Activated CD8-positive, alpha-beta memory T cell treated with anti-CD3 and anti-CD28 coated beads for 36 hours (primary cell): ENCODE data around the gene TIFAB. TPM values are rescaled to one million over a fixed set of nuclear protein-coding genes. Genes with fewer than 3 reads are reported as not detected.

Experiments used
- CTCF ChIA-PET: fragments of 350-600 bp; sonication (Branson Sonifier 250); formaldehyde crosslinking; loops from one replicate; lab custom pipeline; 2021; ENCODE audit warnings: antibody characterized with exemption; lab: Charles Lee
- POLR2A ChIA-PET: fragments of 350-600 bp; sonication (Branson Sonifier 250); formaldehyde crosslinking; loops from one replicate; lab custom pipeline; 2021; ENCODE audit warnings: antibody characterized with exemption; lab: Charles Lee
- total RNA-seq, 2 experiments: library from RNA; stranded (reverse); gene quantifications; one replicate each; pipeline ENCODE4 v1.2.3, GENCODE V29; 2021

TIFAB gene
- total RNA-seq, 2 experiments from 2014 or later = not detected

DNA sequence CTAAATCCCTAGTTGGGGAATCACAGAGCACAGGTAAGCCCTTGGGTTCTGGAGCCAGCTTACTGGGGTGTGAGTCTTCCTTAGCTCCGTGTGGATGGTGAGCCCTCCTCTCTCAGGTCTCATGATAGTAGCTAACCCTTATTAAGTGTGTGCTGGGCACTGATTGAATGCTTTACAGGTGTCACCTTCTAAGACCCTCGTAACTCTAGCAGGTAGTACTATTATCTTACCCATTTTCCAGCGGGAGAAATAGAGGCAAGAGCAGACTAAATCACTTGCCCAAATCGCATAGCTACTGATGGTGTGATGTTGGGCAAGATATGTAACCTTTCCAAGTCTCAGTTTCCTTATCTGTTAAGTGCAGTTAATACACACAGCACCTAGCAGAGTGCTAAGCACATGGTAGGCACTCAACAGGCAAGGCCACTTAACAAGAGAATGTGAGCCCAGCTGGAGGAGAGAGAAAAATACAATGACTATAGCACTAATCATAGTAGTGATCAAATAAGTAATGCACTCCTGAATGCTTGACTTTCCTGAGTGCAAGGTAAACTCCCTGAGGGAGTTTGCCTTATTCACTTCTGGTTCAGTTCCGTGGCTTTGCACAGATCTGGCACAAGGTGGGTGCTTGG, 4.7 kb downstream of the TIFAB start, which contains the start of gene DCANP1:
Gene DCANP1 (minus strand): TSS at position 51 of the 632 bp plus-strand sequence. CDS start 240 bp downstream, outside the sequence.
- CTCF ChIA-PET = no interaction called here
- POLR2A ChIA-PET = no interaction called here

DNA sequence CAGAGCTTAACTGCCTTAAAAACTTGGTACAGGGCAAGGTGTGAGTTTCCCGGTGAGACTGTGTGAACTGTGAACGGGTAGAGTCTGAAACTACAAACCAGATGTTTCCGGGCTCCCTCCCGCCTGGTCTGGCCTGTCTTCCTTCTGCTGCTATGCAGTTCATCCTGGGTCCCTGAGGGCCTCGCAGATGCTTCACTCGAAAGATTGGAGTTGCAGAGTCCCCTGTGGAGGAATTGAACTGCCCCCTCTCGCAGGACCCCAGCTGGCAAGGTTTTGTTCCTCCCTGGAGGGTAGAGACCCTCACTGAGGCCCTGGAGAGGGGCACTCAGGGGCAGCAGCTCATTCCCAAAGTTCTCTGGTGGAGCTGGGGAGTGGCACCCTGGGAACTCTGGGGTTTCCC, 5.5 kb downstream of the TIFAB start:
- CTCF ChIA-PET = no interaction called here
- POLR2A ChIA-PET = no interaction called here

DNA sequence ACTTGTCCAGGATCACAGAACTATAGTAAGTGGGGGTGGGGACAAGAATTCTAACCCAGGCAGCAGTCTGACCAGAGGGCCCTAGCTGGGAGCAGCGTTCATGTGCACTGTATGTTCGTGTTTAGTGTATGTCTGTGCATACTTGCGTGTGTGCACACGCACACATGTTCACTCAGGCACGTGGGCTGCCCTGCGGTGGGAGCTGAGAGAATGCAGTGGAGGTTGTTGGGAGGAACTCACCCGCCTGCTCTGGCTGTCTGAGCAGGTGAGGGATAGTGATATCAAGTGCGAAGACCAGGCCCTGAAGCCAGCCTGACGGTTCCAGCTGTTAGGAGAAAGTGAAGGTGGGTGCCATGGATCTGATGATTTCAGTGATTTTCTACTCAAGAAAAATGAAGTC, 5.9 kb downstream of the TIFAB start:
- CTCF ChIA-PET = no interaction called here
- POLR2A ChIA-PET = no interaction called here

DNA sequence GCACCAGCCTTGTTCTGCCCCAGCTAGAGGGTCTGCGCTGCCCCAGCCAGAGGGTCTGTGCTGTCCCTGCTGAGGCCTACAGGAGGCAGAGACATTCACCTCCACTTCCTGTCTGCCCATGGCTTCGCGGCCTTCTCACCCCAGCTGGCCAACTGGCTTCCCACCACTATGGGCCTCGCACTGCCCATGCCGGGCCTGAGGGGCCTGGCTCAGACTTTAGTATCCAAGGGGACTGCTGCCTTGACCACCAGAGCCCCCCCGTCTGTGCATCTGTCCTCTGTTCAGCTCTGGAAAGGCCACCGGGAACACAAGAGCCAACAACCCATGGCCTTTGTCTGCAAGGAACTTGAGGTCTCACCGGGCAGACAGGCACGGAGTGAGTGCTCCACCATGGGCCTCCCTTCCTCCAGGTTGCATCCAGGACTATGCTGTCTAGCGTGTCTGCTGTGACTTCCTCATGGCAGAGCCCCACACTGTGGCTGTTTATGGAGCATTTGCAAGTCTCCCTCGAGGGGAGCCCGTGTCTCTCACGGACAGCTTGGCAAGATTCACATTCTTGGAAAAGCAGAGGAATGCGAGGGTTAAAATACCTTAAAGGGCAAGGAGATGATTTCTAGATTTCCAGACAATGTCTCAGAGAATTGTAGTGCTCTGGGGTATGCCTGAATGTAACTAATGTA, 6.7 kb downstream of the TIFAB start:
- ChIA-PET POLR2A (no interaction called here), CTCF (no interaction called here)

DNA sequence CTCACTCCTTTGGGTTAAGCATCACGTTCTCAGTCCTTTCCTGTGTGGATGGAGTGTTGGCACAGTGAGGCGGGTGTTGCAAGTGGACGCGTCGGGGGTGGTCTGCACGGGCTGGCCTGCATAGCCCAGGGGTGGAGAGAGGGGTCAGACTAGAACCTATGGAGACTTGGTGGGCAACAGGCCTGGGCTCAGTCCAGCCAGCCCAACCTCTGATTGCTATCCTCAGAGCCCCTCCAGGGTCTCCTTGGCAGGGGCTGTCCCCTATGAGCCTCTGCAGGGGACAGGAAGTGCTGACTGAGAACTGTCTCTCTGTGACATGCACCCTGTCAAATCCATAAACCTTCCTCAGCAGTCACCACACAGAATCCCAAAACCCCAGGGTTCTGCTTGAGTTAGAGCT, 7.3 kb downstream of the TIFAB start:
- ChIA-PET POLR2A (no interaction called here), CTCF (no interaction called here)

DNA sequence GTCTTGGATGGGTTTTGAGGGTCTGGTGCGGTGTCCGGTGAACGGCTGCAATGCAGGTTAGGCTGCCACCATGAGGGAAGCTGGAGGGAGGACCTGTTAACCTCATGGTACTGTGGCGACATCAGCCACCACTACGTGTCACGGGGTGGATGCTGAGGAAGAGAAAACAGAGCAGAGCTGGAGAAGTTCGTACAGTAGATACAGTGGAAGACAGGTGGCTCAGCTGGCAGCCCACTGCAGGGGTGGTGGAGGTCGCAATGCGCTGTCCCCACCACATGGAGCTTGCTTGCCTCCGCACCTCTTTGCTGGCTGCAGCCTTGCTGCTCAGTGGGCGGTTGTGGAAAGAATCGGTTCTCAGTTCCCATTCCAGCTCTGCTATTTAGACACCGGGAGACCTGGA, 7.8 kb downstream of the TIFAB start:
- CTCF ChIA-PET = no interaction called here
- POLR2A ChIA-PET = no interaction called here

DNA sequence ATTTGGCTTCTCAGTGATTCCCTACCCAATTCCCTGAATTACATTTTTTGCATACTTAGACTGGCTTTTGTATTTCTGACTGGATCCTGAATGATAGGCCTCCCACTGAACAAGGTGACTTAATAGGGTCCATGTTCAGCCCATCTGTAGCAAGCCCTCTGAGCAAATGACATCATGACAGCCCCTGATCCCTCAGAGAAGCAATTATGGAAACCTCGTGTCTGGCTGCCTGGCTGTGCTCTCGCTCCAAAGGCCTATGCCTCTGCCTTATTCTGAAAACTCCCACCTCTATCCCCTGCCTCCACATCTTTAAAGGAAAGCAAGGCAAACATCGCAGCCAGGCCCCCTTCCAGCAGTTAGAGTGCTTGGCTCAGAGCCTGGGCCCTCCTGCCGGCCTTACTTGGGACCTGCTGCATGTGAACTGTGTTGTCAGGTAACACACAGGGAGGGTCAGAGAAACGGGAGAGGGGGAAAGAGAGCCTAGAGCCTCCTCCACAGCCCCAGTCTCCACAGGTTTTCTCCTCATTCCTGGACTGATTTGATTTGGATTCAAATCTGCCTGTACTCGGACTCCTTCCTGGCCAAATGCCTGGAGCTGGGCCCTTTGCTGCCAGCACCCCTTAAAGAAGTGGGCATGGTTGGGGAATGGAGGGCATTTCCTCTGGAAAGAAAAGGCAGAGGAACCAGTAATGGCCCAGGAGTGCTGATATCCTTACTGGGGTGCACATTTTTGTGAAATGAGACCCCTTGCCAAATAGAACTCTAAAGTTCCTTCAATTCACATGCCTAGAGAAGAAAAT, 8.8 kb downstream of the TIFAB start:
- ChIA-PET CTCF (no interaction called here), POLR2A (no interaction called here)

DNA sequence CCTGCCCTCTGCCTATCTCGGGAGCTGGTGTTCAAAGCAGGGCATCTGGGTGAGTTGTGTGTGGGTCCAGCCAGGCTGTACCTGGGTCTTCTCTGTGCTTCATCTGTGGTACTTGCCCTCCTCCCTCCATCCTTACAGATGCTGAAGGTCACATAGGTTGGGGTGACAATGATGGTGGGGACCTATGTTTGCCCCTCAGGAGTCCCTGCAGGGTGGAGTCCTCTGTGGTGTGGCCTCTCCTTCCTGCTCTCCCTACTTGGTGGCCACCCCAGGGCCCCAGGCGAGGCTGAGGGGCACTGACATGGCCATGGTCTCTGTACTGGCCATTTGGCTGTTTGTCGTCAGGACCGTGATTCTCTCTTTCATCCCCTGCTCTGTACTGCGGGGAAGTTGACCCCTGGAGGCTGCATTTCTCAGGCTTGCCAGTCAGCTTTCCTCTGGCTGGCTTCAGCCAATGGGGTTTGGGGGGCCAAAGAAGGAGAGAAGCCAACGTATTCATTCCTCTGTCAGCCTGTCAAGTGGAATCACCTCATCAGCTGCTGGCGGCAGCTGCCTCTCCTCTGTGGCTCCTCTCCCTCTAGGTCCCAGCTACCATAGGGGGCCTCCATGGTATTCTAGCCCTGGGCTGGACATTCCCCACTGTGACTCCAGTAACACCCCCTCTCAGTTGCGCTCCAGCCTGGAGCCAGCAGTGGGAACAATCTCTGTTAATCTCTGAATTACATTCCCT, 9.6 kb downstream of the TIFAB start:
- POLR2A ChIA-PET = no interaction called here
- CTCF ChIA-PET = no interaction called here

DNA sequence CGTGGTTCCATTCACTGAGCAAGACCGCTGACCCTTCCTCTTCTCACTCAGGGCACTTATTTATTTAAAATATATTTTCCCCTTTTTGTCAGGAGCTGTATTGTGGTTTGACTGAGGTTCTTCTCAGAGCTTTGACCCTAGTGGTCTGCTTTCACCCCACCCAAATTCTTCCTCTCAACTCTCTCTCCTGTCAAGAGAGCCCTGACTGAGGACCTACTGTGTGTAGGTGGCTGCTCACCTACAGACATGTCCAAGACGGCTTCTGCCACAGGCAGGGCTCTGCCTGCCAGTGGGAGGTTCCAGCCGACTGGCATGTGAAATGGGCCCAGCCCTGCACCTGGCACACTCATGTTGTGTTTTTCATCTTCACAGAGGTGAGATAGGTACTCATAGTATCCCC, 10.2 kb downstream of the TIFAB start:
- ChIA-PET POLR2A (no interaction called here), CTCF (no interaction called here)

DNA sequence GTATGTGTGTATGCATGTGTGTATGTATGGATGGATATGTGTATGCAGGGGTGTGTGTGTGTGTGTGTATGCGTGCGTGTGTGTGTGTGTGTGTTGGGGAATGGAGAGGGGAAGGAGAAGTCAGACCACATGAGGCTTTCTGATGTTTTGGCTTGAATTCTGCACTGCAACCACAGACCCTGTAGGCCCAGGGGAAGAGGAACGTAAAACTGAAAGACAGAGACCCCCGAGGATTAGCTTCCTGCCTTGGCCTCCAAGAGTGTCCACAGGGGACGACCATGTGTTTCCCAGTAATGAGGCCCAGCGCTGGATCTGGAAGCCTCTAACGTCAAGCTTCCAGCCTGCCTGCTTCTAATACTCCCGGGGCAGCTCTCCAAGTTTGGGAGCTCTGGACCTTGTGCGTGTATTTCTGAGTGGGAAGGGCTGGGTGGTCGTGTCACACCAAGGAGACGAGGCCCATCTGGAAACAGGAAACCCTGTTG, 10.8 kb downstream of the TIFAB start:
- ChIA-PET POLR2A (no interaction called here), CTCF (no interaction called here)

DNA sequence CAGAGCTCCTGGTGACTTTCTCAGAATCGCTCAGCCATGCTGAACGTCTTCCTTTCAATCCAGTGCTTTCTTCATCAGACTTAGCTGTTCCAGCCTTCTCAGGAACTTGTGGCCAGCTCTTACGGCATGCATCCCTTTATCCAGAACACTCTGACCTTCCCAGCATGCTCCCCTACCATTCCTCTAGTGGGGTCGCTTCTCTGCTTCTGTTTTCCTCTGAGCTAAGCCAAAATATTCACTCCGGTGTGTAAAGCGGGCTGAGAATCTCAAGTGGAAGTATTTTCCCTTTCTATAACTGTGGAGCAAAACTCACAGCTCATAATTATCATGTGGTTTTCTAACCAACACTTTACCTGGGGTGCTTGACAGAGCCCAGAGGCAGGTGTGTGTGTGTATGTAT, 11.2 kb downstream of the TIFAB start:
- POLR2A ChIA-PET = no interaction called here
- CTCF ChIA-PET = interaction anchor here (1.4 kb wide), 1 partner anchor 15 kb away, joined by 5 read pairs; no protein-coding TSS in a partner anchor

DNA sequence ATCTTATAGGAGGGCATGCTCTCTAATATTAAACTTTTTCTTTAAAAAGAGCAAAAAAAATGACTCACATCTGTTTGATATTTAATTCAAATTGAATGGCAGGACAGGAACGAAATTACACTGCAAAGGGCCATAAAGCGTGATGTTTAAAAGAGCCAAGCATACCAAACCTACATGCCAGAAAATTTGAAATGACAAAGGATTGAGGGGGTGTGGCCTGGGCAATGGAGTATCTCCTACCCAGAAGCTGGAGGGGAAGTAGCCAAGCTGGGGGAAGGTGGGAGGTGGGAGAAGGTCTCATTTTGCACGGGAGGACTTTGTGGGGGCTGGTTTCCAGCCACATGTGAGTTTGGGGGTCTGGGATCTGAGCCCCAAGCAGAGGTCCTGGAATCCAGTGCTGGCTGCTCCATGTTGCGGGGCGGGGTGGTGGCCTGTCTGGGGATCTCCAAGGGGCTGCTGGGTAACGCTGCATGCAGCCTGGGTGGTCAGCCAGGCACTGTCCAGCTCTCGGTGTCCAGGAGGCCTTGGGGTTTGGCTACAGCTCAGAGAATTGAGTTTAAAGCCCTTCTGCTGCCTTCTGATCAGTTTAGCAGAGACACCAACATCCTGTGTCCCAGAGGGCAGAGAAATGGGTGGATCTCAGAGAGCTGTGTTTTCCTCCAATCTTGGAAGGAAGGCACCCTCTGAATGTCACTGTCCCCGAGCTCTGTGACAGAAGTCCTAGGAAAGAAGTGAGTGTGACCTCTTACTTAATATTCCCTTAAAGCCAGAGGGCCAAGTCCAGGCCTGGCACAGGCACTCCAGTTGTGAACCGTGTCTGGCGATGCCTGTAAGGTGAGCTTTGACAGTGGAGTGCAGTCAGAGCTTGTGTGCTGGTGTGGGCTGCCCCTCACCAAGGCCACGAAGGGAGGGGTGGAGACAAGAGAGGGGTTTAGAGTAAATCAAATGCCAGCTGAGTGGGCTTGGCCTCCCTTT, 12.6 kb downstream of the TIFAB start:
- ChIA-PET POLR2A (no interaction called here), CTCF (interaction anchor here (1.4 kb wide), 1 partner anchor 14 kb away, joined by 5 read pairs; no protein-coding TSS in a partner anchor)

DNA sequence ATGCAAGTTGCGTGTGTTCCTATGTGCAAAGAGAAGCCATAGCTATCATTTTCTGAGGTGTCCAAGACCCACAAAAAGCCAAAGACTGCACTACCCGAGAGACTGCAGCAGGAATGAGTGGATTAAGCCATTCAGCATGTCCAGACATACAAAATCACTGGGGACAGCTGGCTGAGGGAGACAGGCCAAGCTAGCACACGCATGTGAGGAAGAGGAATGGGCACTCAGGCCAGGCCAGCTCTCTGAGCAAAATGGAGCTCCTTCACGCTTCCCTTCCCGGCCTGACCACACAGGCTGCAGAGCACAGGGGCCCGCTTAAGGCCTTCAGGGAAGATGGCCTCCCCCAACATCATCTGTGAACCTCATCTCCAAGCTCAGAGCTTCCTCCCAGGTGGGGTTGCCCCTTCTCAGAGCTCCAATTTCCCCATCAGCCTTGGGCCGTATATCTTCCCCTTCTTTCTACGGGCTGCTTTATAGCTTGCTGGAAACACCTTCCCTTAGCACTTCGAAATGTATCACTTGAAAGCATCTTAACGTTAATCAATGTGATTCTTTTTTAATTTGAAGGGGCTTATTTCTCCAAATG, 13.4 kb downstream of the TIFAB start:
- ChIA-PET POLR2A (no interaction called here), CTCF (interaction anchor here (1.4 kb wide), 1 partner anchor 13 kb away, joined by 5 read pairs; no protein-coding TSS in a partner anchor)

DNA sequence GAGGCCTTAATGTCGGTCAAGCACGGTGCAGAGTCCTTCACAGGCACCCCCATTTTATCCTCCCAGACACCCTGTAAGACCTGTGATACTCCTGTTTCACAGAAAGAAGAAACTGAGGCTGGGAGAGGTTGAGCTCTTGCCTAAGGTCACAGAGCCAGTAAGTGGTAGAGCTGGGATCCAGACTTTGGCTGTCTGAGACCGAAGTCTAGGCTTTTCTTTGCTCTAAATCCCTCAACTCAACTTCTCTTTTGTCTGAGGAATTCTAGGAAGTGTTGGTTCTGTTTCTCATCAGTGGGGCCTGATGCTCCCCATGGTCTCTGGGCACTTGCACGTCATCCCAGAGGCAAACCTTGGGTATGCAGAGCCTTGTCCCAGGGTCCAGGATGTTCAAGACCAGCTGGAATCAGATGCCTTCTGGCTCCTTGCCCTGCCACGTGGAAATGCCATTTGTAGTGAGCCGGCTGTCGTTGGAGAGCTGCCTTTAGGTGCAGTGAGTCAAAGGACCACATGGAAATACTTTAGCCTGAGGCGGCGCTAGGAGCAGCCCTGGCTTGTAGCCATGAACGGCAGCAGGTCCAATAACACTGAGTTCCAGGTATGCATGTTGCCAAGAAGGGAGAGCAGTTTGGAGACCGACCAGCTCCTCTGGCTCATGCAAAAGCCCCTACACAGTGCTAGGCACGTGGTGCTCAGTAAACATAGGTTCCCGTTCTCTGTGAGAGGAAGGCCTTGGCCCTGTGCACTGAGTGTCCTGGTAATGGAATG, 14.2 kb downstream of the TIFAB start:
- ChIA-PET CTCF (interaction anchor here (1.4 kb wide), 1 partner anchor 12 kb away, joined by 5 read pairs; no protein-coding TSS in a partner anchor), POLR2A (no interaction called here)

DNA sequence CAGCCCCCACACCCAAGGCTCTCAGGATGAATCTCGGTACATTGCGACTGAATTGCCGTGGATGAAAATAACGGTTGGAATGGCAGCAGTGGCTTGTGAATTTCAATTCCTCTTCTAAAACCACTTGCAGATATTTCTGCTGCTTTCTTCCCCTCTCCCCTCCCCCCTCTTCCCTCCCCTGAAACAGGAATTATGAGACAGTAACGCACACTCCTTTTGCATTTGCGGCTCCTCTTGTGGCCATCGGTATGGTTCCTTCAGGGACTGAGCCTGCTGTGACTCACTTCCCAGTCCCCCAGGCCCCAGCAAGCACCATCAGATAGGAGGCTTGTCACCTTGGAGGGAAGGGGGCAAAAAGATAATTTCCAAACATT, 14.7 kb downstream of the TIFAB start:
- ChIA-PET POLR2A (no interaction called here), CTCF (interaction anchor here (1.4 kb wide), 1 partner anchor 11 kb away, joined by 5 read pairs; no protein-coding TSS in a partner anchor)

DNA sequence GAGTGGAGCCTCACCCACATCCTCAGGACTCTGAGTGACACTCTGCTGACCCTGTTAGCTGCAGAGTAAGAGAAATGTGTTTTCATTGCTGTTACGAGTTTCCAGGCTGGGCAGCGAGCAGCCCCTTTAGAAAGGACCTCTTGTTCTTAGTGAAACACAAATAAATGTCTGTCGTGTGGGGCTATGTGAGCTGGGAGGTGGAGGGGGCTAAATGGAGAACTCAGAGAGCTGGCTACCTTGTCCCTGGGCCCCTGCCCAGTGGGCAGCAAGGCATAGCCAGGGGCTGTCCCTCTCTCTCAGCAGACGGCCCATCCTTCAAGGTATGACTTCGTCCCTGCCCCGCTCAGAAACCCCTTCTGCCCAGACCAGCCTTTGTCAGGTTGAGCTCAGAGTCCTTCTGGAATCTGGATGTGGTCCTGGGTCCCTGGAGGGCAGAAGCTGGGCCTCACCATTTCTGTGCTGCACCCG, 15.2 kb downstream of the TIFAB start:
- CTCF ChIA-PET = interaction anchor here (1.4 kb wide), 1 partner anchor 11 kb away, joined by 5 read pairs; no protein-coding TSS in a partner anchor
- POLR2A ChIA-PET = no interaction called here
